ENCODE measurements around the gene SLC16A13. TPM values are rescaled to one million over a fixed set of nuclear protein-coding genes. Genes with fewer than 3 reads are reported as not detected.
"Not testable (repeated sequence)": the region's sequence is repeated elsewhere in the genome, so short reads cannot be mapped to it uniquely, and the experiment has no call there.

The SLC16A13 gene

DNA sequence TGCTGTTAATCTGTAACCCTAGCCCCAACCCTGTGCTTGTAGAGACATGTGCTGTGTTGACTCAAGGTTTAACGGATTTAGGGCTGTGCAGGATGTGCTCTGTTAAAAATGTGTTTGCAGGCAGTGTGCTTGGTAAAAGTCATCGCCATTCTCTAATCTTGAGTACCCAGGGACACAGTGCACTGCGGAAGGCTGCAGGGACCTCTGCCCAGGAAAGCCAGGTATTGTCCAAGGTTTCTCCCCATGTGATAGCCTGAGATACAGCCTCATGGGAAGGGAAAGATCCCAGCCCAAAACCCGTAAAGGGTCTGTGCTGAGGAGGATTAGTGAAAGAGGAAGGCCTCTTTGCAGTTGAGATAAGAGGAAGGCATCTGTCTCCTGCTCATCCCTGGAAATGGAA is 52.6 kb downstream of the SLC16A13 start:
- H4K5ac ChIP-seq (ENCODE audit: low read length): not testable (repeated sequence)
- no CpG with 5 or more reads among the region's 4 CpGs for WGBS (ENCODE audit: extremely low coverage, insufficient coverage, low lambda C conversion rate)

GRCh38 chr17:7089570-7089969 is 53.8 kb downstream of the SLC16A13 start:
- not testable (repeated sequence) for H3K56ac ChIP-seq (ENCODE audit: low read length); H3K79me2 ChIP-seq (ENCODE audit: control insufficient read depth, insufficient read depth, low read length); H3K23ac ChIP-seq (ENCODE audit: low read length); H3K4me3 ChIP-seq (ENCODE audit: low read length); H3K4me1 ChIP-seq (ENCODE audit: control insufficient read depth, low read depth, low read length); H2AK5ac ChIP-seq (ENCODE audit: low read length); H2BK5ac ChIP-seq (ENCODE audit: low read length); H4K8ac ChIP-seq (ENCODE audit: low read depth, low read length); H3K79me1 ChIP-seq (ENCODE audit: low read length); H3K9ac ChIP-seq (ENCODE audit: low read length); DNase-seq; H3K27me3 ChIP-seq (ENCODE audit: insufficient read depth, low read length, poor library complexity); H2BK120ac ChIP-seq (ENCODE audit: low read depth, low read length); H3K36me3 ChIP-seq (ENCODE audit: control insufficient read depth, insufficient read depth, low read length); H3K4me2 ChIP-seq (ENCODE audit: low read length); H3K4ac ChIP-seq (ENCODE audit: low read depth, low read length); H3K18ac ChIP-seq (ENCODE audit: low read length); H3K27ac ChIP-seq (ENCODE audit: low read depth, low read length); H4K5ac ChIP-seq (ENCODE audit: low read length); H2BK15ac ChIP-seq (replicated peaks; ENCODE audit: low read depth)
- WGBS (ENCODE audit: extremely low coverage, insufficient coverage, low lambda C conversion rate): no CpG with 5 or more reads among the region's 6 CpGs

More for the DNA sequence above, 52.6 kb downstream of the SLC16A13 start:
- H3K4me2 ChIP-seq (ENCODE audit: low read length); H3K27me3 ChIP-seq (ENCODE audit: insufficient read depth, low read length, poor library complexity); H4K8ac ChIP-seq (ENCODE audit: low read depth, low read length); H2AK5ac ChIP-seq (ENCODE audit: low read length); DNase-seq; H3K56ac ChIP-seq (ENCODE audit: low read length); H3K23ac ChIP-seq (ENCODE audit: low read length); H3K9ac ChIP-seq (ENCODE audit: low read length); H3K4me1 ChIP-seq (ENCODE audit: control insufficient read depth, low read depth, low read length); H3K27ac ChIP-seq (ENCODE audit: low read depth, low read length); H3K79me2 ChIP-seq (ENCODE audit: control insufficient read depth, insufficient read depth, low read length); H2BK5ac ChIP-seq (ENCODE audit: low read length); H3K4ac ChIP-seq (ENCODE audit: low read depth, low read length); H2BK120ac ChIP-seq (ENCODE audit: low read depth, low read length); H3K79me1 ChIP-seq (ENCODE audit: low read length); H3K4me3 ChIP-seq (ENCODE audit: low read length); H2BK15ac ChIP-seq (replicated peaks; ENCODE audit: low read depth); H3K36me3 ChIP-seq (ENCODE audit: control insufficient read depth, insufficient read depth, low read length); H3K18ac ChIP-seq (ENCODE audit: low read length): not testable (repeated sequence)

Small RNA genes lying within 50 kb of the gene (small RNA-seq; reads per million reads assigned to genes)
- gene AC120057.1 (ENCODE audit: insufficient read depth): not detected

Data from mesendoderm (in vitro differentiated cells).